Nephron progenitor cell (in vitro differentiated cells): ENCODE data around the gene FAM234B.

Experiments
- DNase-seq: peaks from one replicate; pipeline ENCODE4 v3.0.0; 2021
- H3K27ac Mint-ChIP-seq: 2 replicates; pipeline ENCODE4 v1.8.0; 2021; ENCODE audit warnings: mild to moderate bottlenecking, moderate library complexity, mixed read lengths
- H3K27me3 Mint-ChIP-seq: 2 replicates; pipeline ENCODE4 v1.8.0; 2021; ENCODE audit warnings: mild to moderate bottlenecking, low read depth, mixed read lengths; ENCODE audit not compliant: poor library complexity
- H3K36me3 Mint-ChIP-seq: 2 replicates; pipeline ENCODE4 v1.8.0; 2021; ENCODE audit warnings: low read depth, mixed read lengths
- H3K4me1 Mint-ChIP-seq: 2 replicates; pipeline ENCODE4 v1.8.0; 2021; ENCODE audit warnings: mixed read lengths
- H3K4me3 Mint-ChIP-seq: 2 replicates; pipeline ENCODE4 v1.8.0; 2021; ENCODE audit warnings: mild to moderate bottlenecking, moderate library complexity, mixed read lengths
- H3K9me3 Mint-ChIP-seq: 2 replicates; pipeline ENCODE4 v1.8.0; 2021; ENCODE audit warnings: mild to moderate bottlenecking, moderate library complexity, mixed read lengths
- TF ChIP-seq, protein P1 (sequence below): fragments of 200-600 bp; sonication (generic); IDR thresholded peaks from 2 replicates; pipeline ENCODE4 v1.5.0; 2021; ENCODE audit warnings: antibody characterized with exemption

Gene FAM234B

DNA sequence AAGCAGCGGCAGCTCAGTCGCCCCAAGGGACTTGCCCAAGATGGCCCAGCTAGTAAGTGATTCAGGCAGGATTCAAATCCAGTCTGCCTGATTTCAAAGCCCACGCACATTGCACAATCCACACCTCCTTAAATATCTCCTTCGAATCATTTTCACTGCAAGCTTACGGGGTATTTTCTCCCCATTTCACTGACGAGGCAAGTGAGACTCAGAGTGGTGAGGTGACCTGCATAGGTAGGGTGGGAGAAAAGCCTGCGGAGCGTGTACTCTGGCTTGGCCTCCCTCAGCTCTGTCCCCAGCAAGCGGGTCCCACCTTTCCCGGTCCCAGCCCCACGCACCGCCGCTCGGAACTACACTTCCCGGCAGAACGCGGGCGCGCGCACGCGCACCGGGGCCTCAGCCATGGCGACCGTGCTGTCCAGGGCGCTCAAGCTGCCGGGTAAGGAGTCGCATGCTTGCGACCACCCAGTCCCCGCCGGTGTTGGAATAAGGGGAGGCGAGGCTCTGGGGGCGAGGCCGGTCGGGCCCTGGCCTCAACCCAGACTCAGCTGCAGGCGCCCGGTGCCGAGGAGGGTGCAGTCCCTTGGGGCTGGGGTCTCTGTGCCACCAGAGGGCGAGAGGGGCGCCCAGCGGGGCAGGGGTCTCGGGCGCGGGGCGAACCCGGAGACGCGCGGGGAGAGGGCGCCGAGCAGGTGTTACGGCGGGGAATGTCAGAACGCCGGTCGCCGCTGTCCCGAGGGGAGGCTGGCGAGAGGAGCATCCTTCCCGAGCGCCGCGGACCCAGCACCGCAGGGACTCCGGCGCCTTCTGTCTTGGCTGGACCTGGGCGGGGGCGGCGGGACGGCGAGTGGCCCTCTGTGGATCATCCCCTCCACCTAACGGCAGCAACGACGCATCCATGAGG, at the start of gene FAM234B:
TSS of gene FAM234B (plus strand) at position 380 of the 904 bp plus-strand sequence. CDS start at position 403, 23 bp downstream.
- peak within 1 kb of the TSS; percentile 15 for H3K27ac Mint-ChIP-seq
- peaks cover 66% of the 10 kb centered on the region for H3K4me1 Mint-ChIP-seq
- peaks cover 7% of the 10 kb centered on the region for H3K36me3 Mint-ChIP-seq
- TF ChIP-seq, protein P1, sequence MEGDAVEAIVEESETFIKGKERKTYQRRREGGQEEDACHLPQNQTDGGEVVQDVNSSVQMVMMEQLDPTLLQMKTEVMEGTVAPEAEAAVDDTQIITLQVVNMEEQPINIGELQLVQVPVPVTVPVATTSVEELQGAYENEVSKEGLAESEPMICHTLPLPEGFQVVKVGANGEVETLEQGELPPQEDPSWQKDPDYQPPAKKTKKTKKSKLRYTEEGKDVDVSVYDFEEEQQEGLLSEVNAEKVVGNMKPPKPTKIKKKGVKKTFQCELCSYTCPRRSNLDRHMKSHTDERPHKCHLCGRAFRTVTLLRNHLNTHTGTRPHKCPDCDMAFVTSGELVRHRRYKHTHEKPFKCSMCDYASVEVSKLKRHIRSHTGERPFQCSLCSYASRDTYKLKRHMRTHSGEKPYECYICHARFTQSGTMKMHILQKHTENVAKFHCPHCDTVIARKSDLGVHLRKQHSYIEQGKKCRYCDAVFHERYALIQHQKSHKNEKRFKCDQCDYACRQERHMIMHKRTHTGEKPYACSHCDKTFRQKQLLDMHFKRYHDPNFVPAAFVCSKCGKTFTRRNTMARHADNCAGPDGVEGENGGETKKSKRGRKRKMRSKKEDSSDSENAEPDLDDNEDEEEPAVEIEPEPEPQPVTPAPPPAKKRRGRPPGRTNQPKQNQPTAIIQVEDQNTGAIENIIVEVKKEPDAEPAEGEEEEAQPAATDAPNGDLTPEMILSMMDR: peak; percentile 11
- DNase-seq: peak; percentile 90
- H3K27me3 Mint-ChIP-seq: peaks cover 6% of the 10 kb centered on the region
- peaks cover 4% of the 10 kb centered on the region for H3K9me3 Mint-ChIP-seq
- peak within 1 kb of the TSS; percentile 91 for H3K4me3 Mint-ChIP-seq

DNA sequence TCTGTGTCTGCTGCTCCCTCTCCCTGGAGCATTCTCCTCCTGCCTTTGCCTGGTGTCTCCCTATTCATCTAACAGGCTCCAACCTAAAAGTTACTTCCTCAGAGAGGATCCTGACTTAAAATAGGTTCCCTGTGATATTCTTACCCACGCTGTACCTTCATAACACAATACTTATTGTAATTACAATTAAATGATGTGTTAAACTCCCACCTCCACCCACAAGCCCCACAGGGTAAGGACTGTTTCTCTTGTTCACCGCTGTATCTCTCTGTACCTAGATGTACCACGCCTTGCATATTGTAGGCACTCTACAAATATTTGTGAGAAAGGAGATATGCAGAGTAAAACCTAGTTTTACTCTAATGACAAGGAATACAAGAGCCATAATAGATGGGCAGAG, 49.1 kb upstream of the FAM234B start:
- peaks cover 48% of the 10 kb centered on the region for H3K4me1 Mint-ChIP-seq
- no peak overlapping the region for H3K27ac Mint-ChIP-seq
- peaks cover 8% of the 10 kb centered on the region for H3K36me3 Mint-ChIP-seq
- no peak overlapping the region for H3K4me3 Mint-ChIP-seq
- H3K27me3 Mint-ChIP-seq: peaks cover 21% of the 10 kb centered on the region
- no peak for DNase-seq
- H3K9me3 Mint-ChIP-seq: no peaks in the 10 kb centered on the region
- TF ChIP-seq, protein P1: no peak

DNA sequence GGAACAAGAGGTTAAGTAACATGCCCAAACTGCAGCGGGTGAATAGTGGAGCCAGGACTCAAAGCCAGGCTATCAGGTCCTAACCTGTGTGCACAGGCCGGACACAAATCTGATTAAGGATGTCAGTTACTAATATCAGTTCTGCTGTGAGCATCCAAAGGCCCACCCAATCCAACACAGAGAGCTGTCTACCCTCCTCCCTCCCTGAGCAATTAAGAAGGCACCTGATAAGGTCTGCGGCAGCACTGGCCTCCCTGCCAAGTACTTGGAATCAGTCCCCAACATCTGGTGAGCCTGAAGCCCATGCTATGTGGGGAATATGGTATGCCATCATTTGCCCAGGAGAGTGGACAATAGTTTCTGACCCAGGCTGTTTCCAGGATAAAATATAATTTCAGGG, 48.0 kb upstream of the FAM234B start:
- H3K36me3 Mint-ChIP-seq: peaks cover 8% of the 10 kb centered on the region
- DNase-seq: no peak
- no peak overlapping the region for H3K4me3 Mint-ChIP-seq
- peaks cover 47% of the 10 kb centered on the region for H3K4me1 Mint-ChIP-seq
- no peaks in the 10 kb centered on the region for H3K9me3 Mint-ChIP-seq
- TF ChIP-seq, protein P1: no peak
- H3K27ac Mint-ChIP-seq: no peak overlapping the region
- H3K27me3 Mint-ChIP-seq: peaks cover 25% of the 10 kb centered on the region

DNA sequence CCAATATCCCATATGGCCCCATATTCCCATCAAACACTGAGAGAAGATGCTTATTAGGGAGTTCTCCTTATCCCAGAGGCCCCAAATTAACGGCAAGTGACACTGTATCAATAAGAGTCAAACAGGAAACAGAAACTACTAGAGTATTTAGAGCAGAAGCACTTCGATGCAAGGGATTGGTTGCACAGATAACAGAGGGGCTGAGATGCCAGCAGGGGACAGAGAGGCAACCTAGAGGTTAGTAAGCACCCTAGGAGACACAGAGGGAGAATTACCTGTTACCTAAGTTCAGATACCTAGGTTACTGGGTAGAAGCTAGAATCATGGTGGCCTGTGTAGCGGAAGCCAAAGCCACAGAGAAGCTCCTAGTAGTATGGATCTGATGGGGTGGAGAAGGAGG, 47.0 kb upstream of the FAM234B start:
- TF ChIP-seq, protein P1: no peak
- H3K27me3 Mint-ChIP-seq: peaks cover 31% of the 10 kb centered on the region
- H3K4me1 Mint-ChIP-seq: peaks cover 45% of the 10 kb centered on the region
- peaks cover 8% of the 10 kb centered on the region for H3K36me3 Mint-ChIP-seq
- H3K4me3 Mint-ChIP-seq: no peak overlapping the region
- no peak overlapping the region for H3K27ac Mint-ChIP-seq
- DNase-seq: no peak
- no peaks in the 10 kb centered on the region for H3K9me3 Mint-ChIP-seq

DNA sequence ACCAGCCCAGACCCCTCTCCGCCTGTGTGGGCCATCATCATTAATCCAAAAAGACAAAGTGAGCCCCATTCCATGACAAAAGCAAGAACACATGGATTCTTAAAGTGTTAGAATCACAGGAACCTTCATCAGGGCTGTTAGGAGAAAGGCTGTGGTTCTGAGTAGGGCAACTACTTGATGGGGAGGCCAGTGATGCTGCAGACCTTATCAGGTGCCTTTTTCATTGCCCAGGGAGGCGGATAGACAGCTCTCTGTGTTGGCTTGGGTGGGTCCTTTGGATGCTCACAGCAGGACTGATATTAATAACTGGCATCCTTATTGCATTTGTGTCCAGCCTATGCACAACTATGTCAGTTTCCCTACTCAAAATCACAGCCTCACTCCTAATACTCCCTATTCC, 46.4 kb upstream of the FAM234B start:
- H3K36me3 Mint-ChIP-seq: peaks cover 8% of the 10 kb centered on the region
- H3K4me3 Mint-ChIP-seq: no peak overlapping the region
- TF ChIP-seq, protein P1: no peak
- no peaks in the 10 kb centered on the region for H3K9me3 Mint-ChIP-seq
- no peak for DNase-seq
- peaks cover 46% of the 10 kb centered on the region for H3K4me1 Mint-ChIP-seq
- H3K27me3 Mint-ChIP-seq: peaks cover 37% of the 10 kb centered on the region
- no peak overlapping the region for H3K27ac Mint-ChIP-seq

GRCh38 chr12:12998248-12998647, 45.9 kb upstream of the FAM234B start:
- DNase-seq: no peak
- H3K4me3 Mint-ChIP-seq: no peak overlapping the region
- H3K27me3 Mint-ChIP-seq: peaks cover 39% of the 10 kb centered on the region
- TF ChIP-seq, protein P1: no peak
- no peaks in the 10 kb centered on the region for H3K9me3 Mint-ChIP-seq
- peaks cover 8% of the 10 kb centered on the region for H3K36me3 Mint-ChIP-seq
- H3K4me1 Mint-ChIP-seq: peaks cover 40% of the 10 kb centered on the region
- H3K27ac Mint-ChIP-seq: no peak overlapping the region
